Vagina (tissue), 2 donors: Measurements from ENCODE around the gene INCENP.

Experiments
- CTCF ChIP-seq, 3 experiments: fragments of 450-650 bp in 2 of 3; fragments of 200-600 bp in 1 of 3; sonication (generic) in 1 of 3; IDR thresholded peaks; one replicate each; pipeline ENCODE4 v1.5.1; 2017 to 2019; ENCODE audit warnings: antibody characterized with exemption in 3 of 3, mild to moderate bottlenecking in 2 of 3, moderate library complexity in 2 of 3
- POLR2A ChIP-seq, 2 donors: fragments of 450-650 bp; IDR thresholded peaks; one replicate each; pipeline ENCODE4 v1.6.1; 2017; ENCODE audit warnings: antibody characterized with exemption in 2 of 2, mild to moderate bottlenecking in 2 of 2, moderate library complexity in 2 of 2
- POLR2AphosphoS5 ChIP-seq, 2 donors: sonication (generic); formaldehyde crosslinking; IDR thresholded peaks; one replicate each; pipeline ENCODE4 v1.9.0; 2017; ENCODE audit warnings: antibody characterized with exemption in 2 of 2, mild to moderate bottlenecking in 2 of 2, low read depth in 1 of 2; ENCODE audit not compliant: insufficient read depth in 1 of 2

GRCh38 chr11:62149986-62150886 is 26.4 kb downstream of the INCENP start:
- TF ChIP-seq POLR2AphosphoS5 (IDR thresholded peaks at IDR 0.05; ENCODE audit: insufficient read depth in 1 of 2, low read depth in 1 of 2) (no peak), CTCF (IDR thresholded peaks at IDR 0.05) (no peak), POLR2A (IDR thresholded peaks at IDR 0.05) (no peak)
